IPS-NIHi11 (cell line): ENCODE data around the gene GTPBP1.

ENCODE experiments used
- DNase-seq: peaks from one replicate; pipeline ENCODE4 v3.0.0; 2012; ENCODE audit warnings: mixed read lengths, low spot score

Gene GTPBP1

DNA sequence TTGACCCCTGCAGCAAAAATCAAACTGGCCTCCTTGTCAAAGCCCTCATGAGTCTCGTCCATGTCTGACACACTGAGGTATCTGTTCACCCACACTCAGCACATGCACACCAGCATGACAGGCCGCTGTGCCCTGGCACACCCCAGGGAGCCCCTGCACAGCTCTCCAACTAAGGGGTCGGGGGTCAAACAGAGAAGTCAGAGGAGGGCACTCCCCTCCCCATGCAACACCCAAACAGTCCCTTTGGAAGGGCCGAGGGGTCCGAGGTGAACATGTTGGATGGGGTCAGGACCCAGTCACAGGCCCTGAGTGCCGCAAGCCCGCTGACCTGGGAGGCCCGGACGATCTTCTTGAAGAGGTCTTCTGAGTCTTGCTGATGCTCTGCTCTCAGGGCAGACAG lies 35.4 kb downstream of the GTPBP1 start:
- no peak for DNase-seq

- DNase-seq: no peak
Measured at GRCh38 chr22:38741576-38741975, 35.8 kb downstream of the GTPBP1 start.

DNA sequence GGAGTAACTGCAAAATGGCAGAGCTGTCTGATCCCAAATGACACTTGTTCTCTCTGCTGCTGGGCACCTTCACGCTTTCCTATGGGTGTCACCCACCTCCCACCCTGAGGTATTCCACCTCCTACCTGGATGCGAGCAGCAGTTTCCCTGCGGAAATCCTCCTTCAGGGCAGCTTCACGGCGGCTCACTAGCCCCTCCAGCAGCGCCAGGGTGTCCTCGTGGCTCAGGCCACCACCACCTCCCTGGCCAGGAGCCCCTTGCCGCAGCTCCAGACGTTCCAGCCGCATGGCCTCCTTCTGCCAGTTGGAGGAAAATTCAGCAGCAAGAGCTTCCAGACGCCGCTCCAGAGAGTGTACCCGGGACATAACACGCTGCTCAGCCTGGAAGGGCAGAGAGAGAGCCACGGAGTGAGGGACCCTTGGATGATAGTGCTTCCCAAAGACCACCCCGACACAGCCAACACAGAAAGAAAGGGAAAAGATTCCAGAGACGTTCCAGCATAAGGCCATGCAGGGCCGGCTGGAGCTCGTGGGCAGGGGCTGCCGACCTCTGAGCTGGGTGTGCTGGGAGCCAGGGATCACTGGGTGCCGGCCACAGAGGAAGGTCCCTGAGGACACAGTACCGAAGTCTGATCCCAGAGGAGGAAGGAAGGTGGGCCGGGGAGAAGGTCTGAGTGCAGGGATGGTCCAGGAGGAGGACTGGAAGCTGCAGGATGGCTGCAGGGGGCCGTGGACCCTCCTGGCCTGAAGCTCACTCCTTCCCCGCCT lies 36.6 kb downstream of the GTPBP1 start:
- DNase-seq: no peak

DNA sequence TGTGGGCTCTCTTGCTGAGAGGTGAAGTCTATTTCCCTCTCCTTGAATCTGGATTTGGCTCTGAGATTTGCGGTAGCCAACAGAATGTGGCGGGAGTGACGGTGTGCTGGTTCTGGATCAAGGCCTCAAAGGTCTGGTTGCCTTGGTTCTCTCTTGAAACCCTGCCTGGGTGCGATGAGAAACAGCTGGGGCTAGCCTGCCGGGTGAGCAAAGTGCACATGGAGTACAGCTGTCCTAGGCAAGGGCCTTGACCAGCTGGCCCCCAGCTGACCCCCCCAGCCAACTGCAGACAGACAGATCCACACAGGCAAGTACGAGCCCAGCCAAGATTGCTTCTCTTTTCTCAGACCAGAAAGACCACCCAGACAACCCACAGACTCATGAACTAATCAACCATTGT lies 39.2 kb downstream of the GTPBP1 start:
- DNase-seq: no peak

DNA sequence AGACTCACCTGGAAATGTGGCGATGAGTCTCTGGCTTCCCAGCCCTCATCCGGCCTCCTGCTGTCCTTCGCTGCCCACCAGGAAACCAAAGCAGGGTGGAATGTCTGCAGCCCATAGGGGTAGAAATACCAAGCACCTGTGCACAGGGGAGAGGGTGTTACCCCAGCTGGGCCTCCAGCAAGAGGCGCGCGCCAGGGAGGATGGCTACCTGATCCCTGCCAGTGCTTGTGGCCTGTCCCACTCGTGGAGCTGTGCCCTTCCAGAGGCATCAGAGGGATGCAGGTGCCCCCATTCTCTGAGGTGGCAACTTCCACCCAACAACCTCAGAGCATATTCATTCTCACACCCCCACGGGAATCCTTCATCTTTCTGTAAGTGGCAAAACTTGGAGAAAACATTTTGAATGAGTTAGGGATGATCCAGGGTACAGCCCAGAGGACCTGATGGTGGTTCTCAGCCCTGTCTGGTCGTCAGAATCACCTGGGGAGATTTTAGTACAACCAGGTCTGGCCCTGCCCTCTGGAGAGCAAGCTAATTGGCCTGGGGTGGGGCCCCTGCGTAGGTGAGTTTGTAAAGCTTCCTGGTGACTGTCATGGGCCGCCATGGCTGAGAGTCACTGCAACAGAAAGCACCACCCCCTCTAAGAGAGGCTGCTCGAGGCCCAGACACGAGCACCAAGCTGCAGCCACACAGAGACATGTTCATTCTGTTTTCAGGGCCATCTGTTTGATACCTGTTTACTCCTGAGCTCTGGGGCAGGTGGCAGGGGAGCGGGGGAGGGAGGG lies 40.1 kb downstream of the GTPBP1 start:
- no peak for DNase-seq

DNA sequence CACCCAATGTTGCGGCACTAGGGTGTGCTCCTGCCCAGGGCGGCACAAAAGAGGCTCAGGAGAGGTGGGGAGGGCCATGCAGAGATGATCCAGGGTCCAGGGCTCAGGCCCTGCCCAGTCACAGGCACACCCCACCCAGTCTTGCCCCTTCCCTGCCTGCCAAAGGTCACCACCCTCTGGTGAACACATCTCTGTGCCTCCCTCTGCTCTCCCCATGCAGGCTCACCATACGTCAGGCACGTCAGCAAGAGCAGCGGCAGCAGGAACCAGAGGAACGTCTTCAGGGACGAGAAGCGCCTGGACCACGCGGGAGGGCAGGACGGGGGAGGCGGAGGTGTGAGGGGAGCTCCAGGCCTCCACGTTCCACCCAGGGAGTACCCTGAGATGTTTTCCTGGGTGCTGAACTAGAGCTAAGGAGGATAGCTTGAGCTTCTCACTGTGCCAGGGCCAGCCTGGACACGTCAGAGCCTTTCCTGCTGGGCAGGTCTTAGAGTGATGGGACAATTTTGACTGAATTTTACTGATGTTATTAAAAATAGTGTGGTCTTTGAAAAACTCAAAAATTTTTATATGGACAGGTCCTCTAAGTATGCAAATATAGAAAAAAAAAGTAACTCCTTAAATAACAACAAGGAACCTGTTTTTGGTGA lies 42.9 kb downstream of the GTPBP1 start:
- no peak for DNase-seq

- no peak for DNase-seq
Measured at GRCh38 chr22:38750104-38750503, 44.4 kb downstream of the GTPBP1 start.

DNA sequence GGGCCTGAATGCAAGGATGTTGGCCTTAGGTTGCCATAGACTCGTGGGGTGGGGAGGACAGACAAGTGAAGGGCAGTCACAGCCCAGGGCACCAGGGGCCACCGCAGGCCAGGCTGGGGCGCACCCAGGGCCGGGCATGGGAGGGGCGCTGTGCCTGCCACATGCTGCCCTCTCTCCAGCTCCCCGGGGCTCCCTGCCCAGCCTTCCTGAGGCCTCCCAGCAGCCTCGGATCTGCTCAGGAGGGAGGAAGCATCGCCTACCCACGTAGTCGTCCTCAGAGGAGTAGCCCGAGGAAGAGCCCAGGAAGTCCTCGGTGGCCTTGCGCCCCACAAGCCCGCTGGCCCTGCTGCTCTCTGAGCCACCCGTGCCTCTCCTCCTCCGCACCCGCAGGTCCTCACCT lies 44.9 kb downstream of the GTPBP1 start:
- DNase-seq: no peak

DNA sequence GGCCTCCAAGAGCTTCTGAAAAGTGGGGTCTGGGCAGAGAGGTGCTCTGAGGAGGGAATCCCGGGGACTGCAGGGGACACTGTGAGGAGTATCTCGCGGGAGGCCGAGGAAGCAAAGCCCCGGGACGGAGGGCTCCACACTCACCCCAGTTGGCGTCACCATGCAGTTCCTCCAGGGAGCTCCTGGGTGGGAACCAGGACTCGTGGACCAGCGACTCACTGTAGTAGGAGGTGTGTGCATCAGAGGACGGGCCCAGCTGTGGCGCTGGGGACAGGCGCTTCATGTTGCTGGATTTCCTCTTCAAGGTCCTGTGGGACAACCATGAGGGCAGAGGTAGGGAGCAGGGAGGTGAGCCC lies 45.3 kb downstream of the GTPBP1 start:
- DNase-seq: no peak

GRCh38 chr22:38751422-38752346 lies 45.9 kb downstream of the GTPBP1 start:
- no peak for DNase-seq

DNA sequence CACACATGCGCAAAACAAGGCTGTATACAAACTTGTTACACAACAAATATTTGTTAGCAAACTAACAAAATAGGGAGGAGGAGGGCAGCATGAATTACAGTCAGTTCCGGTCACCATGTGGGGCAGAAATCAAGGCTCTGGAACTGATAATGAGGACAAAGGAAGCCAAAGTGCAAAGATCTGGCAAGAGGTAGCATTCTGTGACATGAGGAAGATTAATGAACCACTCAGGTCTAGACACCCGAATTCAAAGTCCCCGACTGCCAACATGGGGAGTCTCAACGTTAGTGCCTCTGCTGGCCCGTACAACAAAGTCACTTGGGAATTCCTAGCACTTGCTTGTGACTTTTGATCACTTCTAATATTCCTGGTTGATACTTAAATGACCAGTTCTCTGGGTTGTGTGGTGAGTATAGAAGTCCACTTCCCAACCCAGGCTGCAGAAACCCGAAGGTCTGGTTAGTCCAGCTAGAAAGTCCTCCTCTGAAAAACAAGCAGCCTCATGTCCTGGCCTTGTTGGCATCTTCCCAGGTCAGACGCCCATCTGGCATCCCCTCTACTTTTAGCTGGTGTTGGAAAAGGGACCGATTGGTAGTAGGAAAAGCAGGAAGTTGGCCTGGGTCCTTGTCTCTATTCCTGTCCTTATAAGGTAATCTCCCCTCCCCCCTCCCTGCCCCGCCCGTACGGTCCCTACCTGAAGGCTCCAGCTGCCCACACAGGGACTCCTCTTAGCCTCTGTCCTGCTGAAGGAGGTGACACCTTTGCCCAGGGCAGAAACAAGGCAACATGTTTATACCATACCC lies 48.4 kb downstream of the GTPBP1 start:
- peak; percentile 79 for DNase-seq

DNA sequence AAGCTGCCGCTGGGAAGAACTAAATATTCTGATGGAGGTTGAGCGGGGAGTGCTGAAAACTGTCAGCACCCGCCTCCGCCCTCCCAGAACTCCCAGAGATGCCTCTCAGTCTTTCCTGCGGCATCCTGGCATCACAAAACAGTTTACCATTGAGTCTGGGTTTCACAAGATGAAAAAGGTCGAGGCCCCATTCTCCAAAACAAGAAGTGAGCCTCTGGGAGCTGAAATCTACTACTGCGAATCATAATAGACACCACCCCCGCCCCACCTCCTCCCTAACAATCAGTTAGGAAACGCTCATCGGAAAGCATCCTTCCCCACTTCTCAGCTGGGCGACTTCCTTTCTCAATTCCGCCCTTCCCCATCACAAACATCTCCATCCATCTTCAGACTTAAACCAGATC lies 49.0 kb downstream of the GTPBP1 start:
- no peak for DNase-seq

- peak; percentile 80 for DNase-seq
Measured at GRCh38 chr22:38755155-38755910, 49.6 kb downstream of the GTPBP1 start.

- DNase-seq: peak; percentile 98
Measured at GRCh38 chr22:38755911-38756532, 50.3 kb downstream of the GTPBP1 start, which contains the start of gene SUN2. TSS of gene SUN2 (minus strand) at chr22:38755998. CDS start at chr22:38752628, 3,370 bp downstream.

- DNase-seq: no peak
Measured at GRCh38 chr22:38756711-38757463, 51.1 kb downstream of the GTPBP1 start.

DNA sequence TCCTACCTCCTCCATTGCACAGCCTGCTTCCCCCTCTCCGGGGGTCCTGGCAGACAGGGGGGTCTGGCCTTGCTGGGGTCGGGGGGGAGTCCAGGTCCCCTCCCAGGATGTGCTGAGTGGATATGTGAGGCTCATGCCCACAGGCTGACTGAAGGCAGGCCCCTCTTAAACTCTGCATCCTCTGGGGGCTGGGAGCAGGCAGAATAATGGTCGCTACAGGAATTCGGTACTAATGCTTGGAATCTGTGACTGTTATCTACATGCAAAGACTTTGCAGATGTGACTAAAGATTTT lies 51.7 kb downstream of the GTPBP1 start:
- DNase-seq: no peak

DNA sequence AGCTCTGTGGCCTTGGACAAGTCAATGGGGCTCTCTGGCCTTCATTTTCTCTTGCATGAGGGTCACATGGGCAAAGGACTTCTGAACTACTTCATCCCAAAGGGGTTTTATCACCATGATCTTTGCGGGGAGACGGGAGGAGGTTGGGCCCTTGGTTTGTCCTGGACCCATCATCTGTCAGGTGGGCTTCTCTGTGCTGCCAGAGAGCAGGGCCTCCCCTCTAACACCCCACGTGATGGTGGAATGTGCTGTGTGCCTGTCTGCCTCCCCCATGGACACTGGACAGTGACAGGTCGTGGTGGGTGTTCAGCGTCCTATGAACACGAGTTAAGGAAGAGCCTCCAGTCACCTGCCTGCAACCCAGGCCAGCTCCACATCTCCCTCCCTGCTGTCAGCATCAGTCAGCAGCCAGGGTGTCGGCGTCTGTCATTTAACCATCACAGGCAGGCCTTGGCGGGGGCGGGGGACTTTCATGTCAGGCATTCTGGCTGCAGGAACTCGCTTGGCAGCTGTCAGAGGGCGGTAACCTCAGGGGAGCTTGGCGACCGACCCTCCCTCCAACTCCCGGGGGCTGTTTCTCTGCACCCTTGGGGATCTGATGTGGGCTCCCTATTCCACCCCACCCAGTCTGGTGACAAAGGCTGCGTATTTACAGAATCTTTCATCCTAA lies 52.7 kb downstream of the GTPBP1 start:
- DNase-seq: no peak

GRCh38 chr22:38759005-38759404 lies 53.3 kb downstream of the GTPBP1 start:
- no peak for DNase-seq
